Neural cell (in vitro differentiated cells): Measurements from ENCODE around the gene F13A1. TPM values are rescaled to one million over a fixed set of nuclear protein-coding genes. Genes with fewer than 3 reads are reported as not detected.

ENCODE experiments used
- H2AFZ ChIP-seq: fragments of 200-600, 300-800 bp; sonication (generic), shearing (Covaris generic); 2 replicates; pipeline ENCODE4 v1.6.0; 2014; ENCODE audit warnings: low read depth, mild to moderate bottlenecking, antibody characterized with exemption, low read length, moderate library complexity
- H3F3A ChIP-seq: fragments of 200-600 bp; shearing (Covaris generic); 2 replicates; pipeline ENCODE4 v1.6.1; 2016; ENCODE audit warnings: mild to moderate bottlenecking, moderate library complexity, mixed read lengths, antibody characterized with exemption, low read length; ENCODE audit not compliant: insufficient read depth, poor library complexity, severe bottlenecking
- H3K27ac ChIP-seq: fragments of 200-600, 300-800 bp; sonication (generic), shearing (Covaris generic); 2 replicates; pipeline ENCODE4 v1.5.1; 2014; ENCODE audit warnings: mild to moderate bottlenecking, low read length, moderate library complexity
- H3K27me3 ChIP-seq: fragments of 300-800, 200-600 bp; sonication (generic), shearing (Covaris generic); 2 replicates; pipeline ENCODE4 v1.6.0; 2014; ENCODE audit warnings: mild to moderate bottlenecking, low read depth, low read length, moderate library complexity; ENCODE audit not compliant: insufficient read depth
- H3K36me3 ChIP-seq: fragments of 300-800, 200-600 bp; sonication (generic), shearing (Covaris generic); 2 replicates; pipeline ENCODE4 v1.5.1; 2014; ENCODE audit warnings: mild to moderate bottlenecking, antibody characterized with exemption, low read length, moderate library complexity; ENCODE audit not compliant: insufficient read depth
- H3K4me2 ChIP-seq: fragments of 300-800, 200-600 bp; sonication (generic), shearing (Covaris generic); 2 replicates; pipeline ENCODE4 v1.6.0; 2014; ENCODE audit warnings: mild to moderate bottlenecking, low read length
- H3K4me3 ChIP-seq: fragments of 300-800, 200-600 bp; sonication (generic), shearing (Covaris generic); 2 replicates; pipeline ENCODE4 v1.5.1; 2014; ENCODE audit warnings: mild to moderate bottlenecking, low read length, moderate library complexity
- H3K79me2 ChIP-seq: fragments of 200-600 bp; shearing (Covaris generic); replicated peaks from 2 replicates; pipeline ENCODE4 v1.6.0; 2014; ENCODE audit warnings: mild to moderate bottlenecking, low read length, moderate library complexity; ENCODE audit not compliant: insufficient read depth
- H3K9ac ChIP-seq: fragments of 300-800, 200-600 bp; sonication (generic), shearing (Covaris generic); 2 replicates; pipeline ENCODE4 v1.6.1; 2016; ENCODE audit warnings: mild to moderate bottlenecking, low read length, mixed read lengths
- H3K9me2 ChIP-seq: fragments of 200-600 bp; shearing (Covaris generic); 2 replicates; pipeline ENCODE4 v1.6.1; 2016; ENCODE audit warnings: mild to moderate bottlenecking, low read length, mixed read lengths; ENCODE audit not compliant: insufficient read depth
- H3K9me3 ChIP-seq: fragments of 200-600, 300-800 bp; sonication (generic), shearing (Covaris generic); 2 replicates; pipeline ENCODE4 v1.6.1; 2016; ENCODE audit warnings: mild to moderate bottlenecking, mixed run types, low read length, moderate library complexity, mixed read lengths
- H4K20me1 ChIP-seq: fragments of 200-600 bp; shearing (Covaris generic); 2 replicates; pipeline ENCODE4 v1.6.1; 2016; ENCODE audit warnings: mild to moderate bottlenecking, mixed run types; ENCODE audit not compliant: insufficient read depth
- EP300 ChIP-seq: fragments of 450-650 bp; conservative IDR thresholded peaks from 2 replicates; pipeline ENCODE4 v1.6.1; 2014; ENCODE audit warnings: antibody characterized with exemption, mild to moderate bottlenecking, moderate library complexity; ENCODE audit not compliant: poor library complexity, severe bottlenecking
- EZH2 ChIP-seq: fragments of 200-600, 300-800 bp; shearing (Covaris generic), sonication (generic); IDR thresholded peaks from 2 replicates; pipeline ENCODE4 v1.6.1; 2014; ENCODE audit warnings: antibody characterized with exemption, low read length, borderline replicate concordance, mild to moderate bottlenecking; ENCODE audit not compliant: insufficient read depth, poor library complexity, severe bottlenecking
- MXI1 ChIP-seq: fragments of 450-650 bp; conservative IDR thresholded peaks from 2 replicates; pipeline ENCODE4 v1.6.1; 2014; ENCODE audit warnings: antibody characterized with exemption, mild to moderate bottlenecking; ENCODE audit not compliant: poor library complexity, severe bottlenecking
- POLR2AphosphoS5 ChIP-seq: IDR thresholded peaks from 2 replicates; pipeline ENCODE4 v1.6.1; 2012
- RAD21 ChIP-seq: fragments of 450-650 bp; conservative IDR thresholded peaks from 2 replicates; pipeline ENCODE4 v1.6.1; 2014; ENCODE audit warnings: antibody characterized with exemption, mild to moderate bottlenecking, moderate library complexity
- REST ChIP-seq: IDR thresholded peaks from 2 replicates; pipeline ENCODE4 v1.6.1; 2012; ENCODE audit warnings: borderline replicate concordance
- SMC3 ChIP-seq: fragments of 450-650 bp; conservative IDR thresholded peaks from 2 replicates; pipeline ENCODE4 v1.6.1; 2014; ENCODE audit warnings: antibody characterized with exemption, mild to moderate bottlenecking, moderate library complexity; ENCODE audit not compliant: poor library complexity
- TAF1 ChIP-seq: IDR thresholded peaks from 2 replicates; pipeline ENCODE4 v1.6.1; 2012; ENCODE audit warnings: low read depth
- polyA plus RNA-seq: library from polyadenylated mRNA; depleted of rRNA; stranded (reverse); fragments of >200 nt; gene quantifications from 2 replicates; pipeline ENCODE4 v1.2.3, GENCODE V29; 2014
- TF ChIP-seq, protein P1 (sequence below): fragments of 450-650 bp; IDR thresholded peaks from 2 replicates; pipeline ENCODE4 v1.5.1; 2014; ENCODE audit warnings: antibody characterized with exemption, mild to moderate bottlenecking, moderate library complexity; ENCODE audit not compliant: poor library complexity, severe bottlenecking

F13A1 gene
- polyA plus RNA-seq, 1 donor from 2014 or later, result not detected

DNA sequence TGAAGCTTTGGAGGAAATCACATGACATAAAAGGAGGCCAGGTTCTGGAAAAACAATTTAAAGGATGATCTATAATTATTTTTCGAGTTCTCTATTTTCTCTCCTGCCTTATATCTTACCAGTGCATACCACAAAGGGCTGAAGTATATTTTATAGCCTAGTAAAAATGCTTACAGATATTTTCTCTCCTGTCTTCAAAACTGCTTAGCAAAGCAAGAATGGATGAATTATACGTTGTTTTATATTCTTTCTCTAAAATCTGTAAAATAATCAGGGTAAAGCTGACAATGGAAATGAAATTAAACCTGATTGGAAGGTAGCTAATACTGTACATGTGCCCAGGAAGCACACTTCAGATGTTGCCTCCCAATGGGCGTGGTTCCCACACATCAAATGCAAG, 123.7 kb downstream of the F13A1 start:
- no peaks in the 10 kb centered on the region for H3K36me3 ChIP-seq
- no peak overlapping the region for H3K4me3 ChIP-seq
- TF ChIP-seq POLR2AphosphoS5, result no peak
- no peaks in the 10 kb centered on the region for H3K79me2 ChIP-seq
- no peak overlapping the region for H3K9ac ChIP-seq
- H3K27ac ChIP-seq, result no peak overlapping the region
- H3F3A ChIP-seq, result no peaks in the 10 kb centered on the region
- no peaks in the 10 kb centered on the region for H3K27me3 ChIP-seq
- H3K9me2 ChIP-seq, result no peaks in the 10 kb centered on the region
- no peak overlapping the region for H2AFZ ChIP-seq
- H3K4me2 ChIP-seq, result no peak overlapping the region
- no peaks in the 10 kb centered on the region for H4K20me1 ChIP-seq
- H3K9me3 ChIP-seq, result no peaks in the 10 kb centered on the region

GRCh38 chr6:6195080-6195479, 125.4 kb downstream of the F13A1 start:
- TF ChIP-seq, protein P1, sequence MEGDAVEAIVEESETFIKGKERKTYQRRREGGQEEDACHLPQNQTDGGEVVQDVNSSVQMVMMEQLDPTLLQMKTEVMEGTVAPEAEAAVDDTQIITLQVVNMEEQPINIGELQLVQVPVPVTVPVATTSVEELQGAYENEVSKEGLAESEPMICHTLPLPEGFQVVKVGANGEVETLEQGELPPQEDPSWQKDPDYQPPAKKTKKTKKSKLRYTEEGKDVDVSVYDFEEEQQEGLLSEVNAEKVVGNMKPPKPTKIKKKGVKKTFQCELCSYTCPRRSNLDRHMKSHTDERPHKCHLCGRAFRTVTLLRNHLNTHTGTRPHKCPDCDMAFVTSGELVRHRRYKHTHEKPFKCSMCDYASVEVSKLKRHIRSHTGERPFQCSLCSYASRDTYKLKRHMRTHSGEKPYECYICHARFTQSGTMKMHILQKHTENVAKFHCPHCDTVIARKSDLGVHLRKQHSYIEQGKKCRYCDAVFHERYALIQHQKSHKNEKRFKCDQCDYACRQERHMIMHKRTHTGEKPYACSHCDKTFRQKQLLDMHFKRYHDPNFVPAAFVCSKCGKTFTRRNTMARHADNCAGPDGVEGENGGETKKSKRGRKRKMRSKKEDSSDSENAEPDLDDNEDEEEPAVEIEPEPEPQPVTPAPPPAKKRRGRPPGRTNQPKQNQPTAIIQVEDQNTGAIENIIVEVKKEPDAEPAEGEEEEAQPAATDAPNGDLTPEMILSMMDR, result no peak
- no peak for TF ChIP-seq SMC3
- TF ChIP-seq POLR2AphosphoS5, result no peak
- TF ChIP-seq REST, result no peak
- no peak for TF ChIP-seq EP300
- TF ChIP-seq TAF1, result no peak
- no peaks in the 10 kb centered on the region for H3K9me2 ChIP-seq
- no peaks in the 10 kb centered on the region for H4K20me1 ChIP-seq
- no peaks in the 10 kb centered on the region for H3K79me2 ChIP-seq
- no peak overlapping the region for H2AFZ ChIP-seq
- no peak overlapping the region for H3K9ac ChIP-seq
- H3K4me2 ChIP-seq, result no peak overlapping the region
- H3K27ac ChIP-seq, result no peak overlapping the region
- no peaks in the 10 kb centered on the region for H3K9me3 ChIP-seq
- H3F3A ChIP-seq, result no peaks in the 10 kb centered on the region
- no peaks in the 10 kb centered on the region for H3K36me3 ChIP-seq
- no peak overlapping the region for H3K4me3 ChIP-seq
- no peaks in the 10 kb centered on the region for H3K27me3 ChIP-seq

DNA sequence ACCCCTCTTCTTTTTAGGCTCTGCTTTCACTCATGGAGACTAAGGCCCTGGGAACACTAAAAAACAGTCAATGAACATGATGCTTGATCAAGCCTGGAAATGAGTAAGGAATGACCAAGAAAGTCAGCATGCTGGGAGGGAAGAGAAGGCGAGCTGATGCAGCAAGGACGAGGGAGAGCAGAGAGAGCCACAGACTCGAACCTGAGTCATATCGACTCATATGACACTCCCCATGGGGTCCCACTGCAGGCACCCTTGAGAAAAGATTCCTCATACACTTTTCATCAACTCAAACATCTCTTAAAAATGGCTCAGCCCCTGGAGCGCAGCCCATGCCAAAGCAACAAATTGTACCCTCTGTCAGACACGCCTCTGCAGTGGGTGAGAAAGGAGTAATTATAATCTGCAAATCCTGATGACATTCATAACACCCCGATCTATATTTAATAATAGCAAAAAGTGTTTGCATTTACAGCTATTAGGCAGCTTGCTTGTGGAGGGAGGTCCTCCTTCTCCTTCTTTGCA, 127.2 kb downstream of the F13A1 start:
- Histone ChIP-seq H3K9ac (no peak overlapping the region), H3K27ac (no peak overlapping the region), H3K4me2 (no peak overlapping the region), H3K36me3 (no peaks in the 10 kb centered on the region), H3K9me2 (no peaks in the 10 kb centered on the region), H3K27me3 (no peaks in the 10 kb centered on the region), H3K9me3 (no peaks in the 10 kb centered on the region), H4K20me1 (no peaks in the 10 kb centered on the region), H3K4me3 (no peak overlapping the region), H2AFZ (no peak overlapping the region), H3F3A (no peaks in the 10 kb centered on the region), H3K79me2 (no peaks in the 10 kb centered on the region)
- TF ChIP-seq POLR2AphosphoS5 (no peak), EZH2 (no peak), RAD21 (no peak), EP300 (no peak), SMC3 (no peak), MXI1 (no peak), REST (no peak), TAF1 (no peak)
- TF ChIP-seq, protein P1, result no peak
